KMS-11 (cell line): ENCODE data around the gene ABI3BP.

ENCODE experiments used
- H2AFZ ChIP-seq: fragments of 200-600 bp; sonication (generic); 2 replicates; pipeline ENCODE4 v1.6.1; 2016; ENCODE audit warnings: antibody characterized with exemption, mixed run types, low read depth
- H3K27ac ChIP-seq: fragments of 200-600 bp; sonication (generic); 2 replicates; pipeline ENCODE4 v1.6.1; 2016; ENCODE audit warnings: mild to moderate bottlenecking, mixed run types
- H3K27me3 ChIP-seq: fragments of 200-600 bp; sonication (generic); 2 replicates; pipeline ENCODE4 v1.6.1; 2017; ENCODE audit warnings: mild to moderate bottlenecking, low read depth, mixed run types, moderate library complexity; ENCODE audit not compliant: insufficient read depth
- H3K36me3 ChIP-seq: fragments of 200-600 bp; sonication (generic); 2 replicates; pipeline ENCODE4 v1.6.1; 2017; ENCODE audit warnings: mild to moderate bottlenecking, mixed run types; ENCODE audit not compliant: insufficient read depth
- H3K4me1 ChIP-seq: fragments of 200-600 bp; sonication (generic); 2 replicates; pipeline ENCODE4 v1.6.1; 2016; ENCODE audit warnings: mild to moderate bottlenecking, low read depth, mixed run types; ENCODE audit not compliant: poor library complexity, severe bottlenecking
- H3K4me2 ChIP-seq: fragments of 200-600 bp; sonication (generic); 2 replicates; pipeline ENCODE4 v1.7.0; 2016; ENCODE audit warnings: mild to moderate bottlenecking, mixed run types
- H3K4me3 ChIP-seq: fragments of 200-600 bp; sonication (generic); IDR thresholded peaks from 2 replicates; pipeline ENCODE4 v1.6.1; 2017; ENCODE audit warnings: low read depth, low read length, mixed read lengths; ENCODE audit not compliant: insufficient read depth
- H3K79me2 ChIP-seq: fragments of 200-600 bp; sonication (generic); 2 replicates; pipeline ENCODE4 v1.6.1; 2016; ENCODE audit warnings: low read depth, mixed run types; ENCODE audit not compliant: insufficient read depth
- H3K9ac ChIP-seq: fragments of 200-600 bp; sonication (generic); 2 replicates; pipeline ENCODE4 v1.6.1; 2016; ENCODE audit warnings: mild to moderate bottlenecking, mixed run types
- H4K20me1 ChIP-seq: fragments of 200-600 bp; sonication (generic); 2 replicates; pipeline ENCODE4 v1.6.1; 2016; ENCODE audit warnings: mild to moderate bottlenecking, mixed run types; ENCODE audit not compliant: insufficient read depth
- CTCF ChIP-seq: fragments of 200-600 bp; sonication (generic); conservative IDR thresholded peaks from 2 replicates; pipeline ENCODE4 v1.6.1; 2017; ENCODE audit warnings: low read depth, mild to moderate bottlenecking, antibody characterized with exemption, low read length, moderate library complexity, mixed read lengths

Gene ABI3BP

GRCh38 chr3:100802126-100802525 is 191.1 kb downstream of the ABI3BP start:
- TF ChIP-seq CTCF: no peak
- H3K27me3 ChIP-seq: no peaks in the 10 kb centered on the region
- H3K9ac ChIP-seq: no peak overlapping the region
- H4K20me1 ChIP-seq: no peaks in the 10 kb centered on the region
- H2AFZ ChIP-seq: no peak overlapping the region
- no peaks in the 10 kb centered on the region for H3K79me2 ChIP-seq
- H3K4me2 ChIP-seq: no peak overlapping the region
- no peaks in the 10 kb centered on the region for H3K4me1 ChIP-seq
- no peak overlapping the region for H3K4me3 ChIP-seq
- no peak overlapping the region for H3K27ac ChIP-seq
- no peaks in the 10 kb centered on the region for H3K36me3 ChIP-seq

- Histone ChIP-seq H3K36me3 (no peaks in the 10 kb centered on the region), H2AFZ (no peak overlapping the region), H3K27ac (no peak overlapping the region), H3K4me1 (no peaks in the 10 kb centered on the region), H3K4me2 (no peak overlapping the region), H3K9ac (no peak overlapping the region), H4K20me1 (no peaks in the 10 kb centered on the region), H3K27me3 (no peaks in the 10 kb centered on the region), H3K79me2 (no peaks in the 10 kb centered on the region), H3K4me3 (no peak overlapping the region)
- no peak for TF ChIP-seq CTCF
Observed at GRCh38 chr3:100798012-100798411, 195.2 kb downstream of the ABI3BP start.

- TF ChIP-seq CTCF: peak; percentile 56
- Histone ChIP-seq H4K20me1 (no peaks in the 10 kb centered on the region), H3K27ac (no peak overlapping the region), H3K36me3 (no peaks in the 10 kb centered on the region), H3K27me3 (no peaks in the 10 kb centered on the region), H3K4me1 (no peaks in the 10 kb centered on the region), H3K79me2 (no peaks in the 10 kb centered on the region), H3K4me2 (peak overlapping the region; percentile 15), H3K9ac (no peak overlapping the region), H3K4me3 (no peak overlapping the region), H2AFZ (peak overlapping the region; percentile 47)
Observed at GRCh38 chr3:100796556-100796955, 196.7 kb downstream of the ABI3BP start.

- Histone ChIP-seq H3K79me2 (no peaks in the 10 kb centered on the region), H3K4me3 (no peak overlapping the region), H3K27me3 (no peaks in the 10 kb centered on the region), H4K20me1 (no peaks in the 10 kb centered on the region), H2AFZ (no peak overlapping the region), H3K4me1 (peaks cover 9% of the 10 kb centered on the region), H3K36me3 (no peaks in the 10 kb centered on the region), H3K4me2 (no peak overlapping the region), H3K27ac (no peak overlapping the region), H3K9ac (no peak overlapping the region)
- TF ChIP-seq CTCF: no peak
Observed at GRCh38 chr3:100789579-100789978, 203.6 kb downstream of the ABI3BP start.
